Kidney (tissue), 14 donors: Measurements from ENCODE around the gene STX8. TPM values are rescaled to one million over a fixed set of nuclear protein-coding genes. Genes with fewer than 3 reads are reported as not detected.

Experiments used
- DNase-seq, 5 donors: peaks; one replicate each; pipeline ENCODE4 v3.0.0-alpha.2; 2013 to 2020
- FAIRE-seq: peaks from 2 replicates; lab custom pipeline; 2012; peaks lifted over from hg19 to GRCh38; lab: Jason Lieb, UNC
- H3K27ac ChIP-seq, 2 donors: one replicate each; pipeline ENCODE4 v1.7.0; 2013; ENCODE audit warnings: low read depth in 2 of 2, low read length in 2 of 2, inconsistent platforms in 1 of 2
- H3K27me3 ChIP-seq: one replicate; pipeline ENCODE4 v1.7.1; 2013; ENCODE audit warnings: low read length, inconsistent platforms; ENCODE audit not compliant: control insufficient read depth, insufficient read depth
- H3K36me3 ChIP-seq, 3 donors: one replicate each; pipeline versions ENCODE4 v1.7.0 to v1.7.1; 2013; ENCODE audit warnings: low read length in 3 of 3, control low read depth in 1 of 3, inconsistent platforms in 1 of 3; ENCODE audit not compliant: insufficient read depth in 3 of 3, control insufficient read depth in 2 of 3
- H3K4me1 ChIP-seq, 3 donors: one replicate each; pipeline versions ENCODE4 v1.7.0 to v1.7.1; 2013; ENCODE audit warnings: low read length in 3 of 3, inconsistent platforms in 1 of 3, low read depth in 1 of 3; ENCODE audit not compliant: control insufficient read depth in 2 of 3, insufficient read depth in 2 of 3
- H3K4me3 ChIP-seq, 3 donors: one replicate each; pipeline versions ENCODE4 v1.7.0 to v1.8.1; 2013; ENCODE audit warnings: low read length in 3 of 3, control low read depth in 1 of 3, inconsistent platforms in 1 of 3
- H3K9ac ChIP-seq, 3 donors: one replicate each; pipeline versions ENCODE4 v1.7.0 to v1.7.1; 2013; ENCODE audit warnings: low read length in 3 of 3, control low read depth in 1 of 3, inconsistent platforms in 1 of 3
- H3K9me3 ChIP-seq, 3 donors: one replicate each; pipeline versions ENCODE4 v1.7.0 to v1.7.1; 2013; ENCODE audit warnings: low read length in 3 of 3, control low read depth in 1 of 3, inconsistent platforms in 1 of 3; ENCODE audit not compliant: control insufficient read depth in 2 of 3, insufficient read depth in 1 of 3
- CTCF ChIP-seq: IDR thresholded peaks from 3 replicates; pipeline ENCODE4 v1.5.1; 2012; ENCODE audit warnings: mild to moderate bottlenecking, moderate library complexity, borderline replicate concordance; ENCODE audit not compliant: insufficient read depth; ENCODE audit errors: extremely low read depth
- intact Hi-C: fragments of 100-400 bp; cut with DNase I; formaldehyde crosslinking; loops from one replicate; pipeline ENCODE4 v1.11.1; 2022
- polyA plus RNA-seq: library from polyadenylated mRNA; stranded (reverse); fragments of 350-450 nt; fragmentation: Illumina TruSeq; extraction: RNeasy Lipid Tissue Mini Kit (QIAGEN cat#74804); gene quantifications from one replicate; pipeline ENCODE4 v1.2.3, GENCODE V29; 2014; ENCODE audit warnings: low read depth, low replicate concordance; ENCODE audit not compliant: insufficient read depth
- total RNA-seq: library from RNA; stranded (reverse); fragmentation: NEBNext Ultra II Directional; extraction: Animal tissue kit (Norgen Biotek cat#: 25700); gene quantifications from one replicate; pipeline ENCODE4 v1.2.1, GENCODE V29; 2021
- donor health status: control.
- donor health status: control.
- donor health status: control.
- donor health status: control.
- donor health status: control.
- donor health status: DM: yes; HTN: yes; CAD: no.
- donor health status: Normal renal cell carcinoma (clear cell type).

The STX8 gene
- total and polyA plus RNA-seq, 2 donors from 2014 or later: 67.2 to 127 TPM

- H3K27ac ChIP-seq: no peak overlapping the region
- no peaks in the 10 kb centered on the region for H3K36me3 ChIP-seq
- no peak for TF ChIP-seq CTCF
- H3K9ac ChIP-seq: no peak overlapping the region
- H3K27me3 ChIP-seq: no peaks in the 10 kb centered on the region
- H3K4me3 ChIP-seq: no peak overlapping the region
- DNase-seq: peak in 1 of 5 donors; percentile 37
- H3K4me1 ChIP-seq: peaks cover 0 to 2% (median 0%) of the 10 kb centered on the region in 3 donors
- intact Hi-C loops: no loop called here
- no peak for FAIRE-seq
- H3K9me3 ChIP-seq: no peaks in the 10 kb centered on the region
These were observed 166.5 kb downstream of the STX8 start for GRCh38 chr17:9408868-9409829.

- Histone ChIP-seq H3K9me3 (no peaks in the 10 kb centered on the region), H3K27me3 (no peaks in the 10 kb centered on the region), H3K27ac (no peak overlapping the region), H3K4me1 (peaks cover 0 to 2% (median 0%) of the 10 kb centered on the region in 3 donors), H3K9ac (no peak overlapping the region), H3K4me3 (no peak overlapping the region), H3K36me3 (no peaks in the 10 kb centered on the region)
- DNase-seq (no peak), FAIRE-seq (no peak)
- no peak for TF ChIP-seq CTCF
- intact Hi-C loops: no loop called here
These were observed 167.2 kb downstream of the STX8 start for GRCh38 chr17:9408381-9408780.

GRCh38 chr17:9406046-9406606 is 169.5 kb downstream of the STX8 start:
- peaks cover 0 to 2% (median 0%) of the 10 kb centered on the region in 3 donors for H3K4me1 ChIP-seq
- no peaks in the 10 kb centered on the region for H3K9me3 ChIP-seq
- H3K4me3 ChIP-seq: no peak overlapping the region
- TF ChIP-seq CTCF: no peak
- intact Hi-C loops: no loop called here
- no peaks in the 10 kb centered on the region for H3K36me3 ChIP-seq
- no peaks in the 10 kb centered on the region for H3K27me3 ChIP-seq
- H3K9ac ChIP-seq: no peak overlapping the region
- H3K27ac ChIP-seq: no peak overlapping the region
- DNase-seq: no peak
- no peak for FAIRE-seq
